Measurements from ENCODE around the gene SEPTIN8. TPM values are rescaled to one million over a fixed set of nuclear protein-coding genes. Genes with fewer than 3 reads are reported as not detected.
"Not testable (repeated sequence)": the region's sequence is repeated elsewhere in the genome, so short reads cannot be mapped to it uniquely, and the experiment has no call there.

Gene SEPTIN8
- total and polyA plus RNA-seq, 2 of the 8 experiments (the other 6 are each of a cell fraction or from before 2014, with no cell fraction given), result 21.2 to 33.0 TPM

- not testable (repeated sequence) for H3K18ac ChIP-seq (ENCODE audit: extremely low read depth, low read length); H2BK5ac ChIP-seq (ENCODE audit: low read depth, low read length); H3K27ac ChIP-seq (ENCODE audit: low read depth, low read length); H4K20me1 ChIP-seq (replicated peaks in 1 of 2; ENCODE audit: control insufficient read depth in 1 of 2, insufficient read depth in 2 of 2, low read length in 2 of 2); DNase-seq (ENCODE audit: low read depth in 1 of 2, low spot score in 2 of 2); H4K91ac ChIP-seq (replicated peaks; ENCODE audit: insufficient read length, low read length); H3K56ac ChIP-seq (replicated peaks; ENCODE audit: insufficient read length, low read depth, low read length); H3K27me3 ChIP-seq (replicated peaks in 1 of 4; ENCODE audit: control insufficient read depth in 3 of 4, extremely low read depth in 1 of 4, insufficient read depth in 3 of 4, low read length in 3 of 4); H3K79me1 ChIP-seq (ENCODE audit: low read depth, low read length); H2BK12ac ChIP-seq (ENCODE audit: low read depth, low read length); H3K4me3 ChIP-seq (ENCODE audit: extremely low read depth in 1 of 4, insufficient read depth in 2 of 4, low read depth in 3 of 4, low read length in 4 of 4); H3K4me1 ChIP-seq (replicated peaks in 1 of 4; ENCODE audit: control insufficient read depth in 3 of 4, insufficient read depth in 4 of 4, low read length in 3 of 4); H3K9me3 ChIP-seq (ENCODE audit: insufficient read depth in 2 of 2, low read depth in 1 of 2, low read length in 1 of 2); H4K8ac ChIP-seq (ENCODE audit: extremely low read depth, insufficient read depth, low read length); H2BK120ac ChIP-seq (replicated peaks; ENCODE audit: low read depth, low read length); FAIRE-seq; H3K23me2 ChIP-seq (ENCODE audit: low read depth, low read length); H3K79me2 ChIP-seq (ENCODE audit: control insufficient read depth in 1 of 2, insufficient read depth in 2 of 2, low read length in 2 of 2); H2AK5ac ChIP-seq (ENCODE audit: low read depth, low read length); H3K4ac ChIP-seq (replicated peaks; ENCODE audit: insufficient read length, low read depth, low read length); H4K5ac ChIP-seq (ENCODE audit: insufficient read length, low read depth, low read length); H3K23ac ChIP-seq (ENCODE audit: insufficient read length); H3K14ac ChIP-seq (ENCODE audit: insufficient read length); H3K36me3 ChIP-seq (ENCODE audit: control insufficient read depth in 2 of 4, insufficient read depth in 4 of 4, low read length in 3 of 4); H3K4me2 ChIP-seq (ENCODE audit: insufficient read depth in 1 of 2, low read depth in 2 of 2, low read length in 2 of 2); H3K9ac ChIP-seq (replicated peaks in 1 of 4; ENCODE audit: extremely low read depth in 1 of 4, low read depth in 3 of 4, low read length in 3 of 4)
- 85% methylated on average over 12 of the region's 12 CpGs; no CpG with 5 or more reads in 1 of the 2 experiments for WGBS, 2 experiments (ENCODE audit: extremely low coverage in 1 of 2, insufficient coverage in 1 of 2, insufficient read length in 1 of 2, insufficient replicate concordance in 2 of 2, low coverage in 1 of 2, low lambda C conversion rate in 2 of 2, missing lambda C conversion rate in 1 of 2)
- Histone ChIP-seq H2BK20ac (ENCODE audit: low read length) (0 out of 2 replicates have a peak overlapping the region, but pooled peaks have one; percentile 2), H2BK15ac (ENCODE audit: low read length) (peak overlapping the region; percentile 8; the same call in 1 of the 2 replicates), H2AFZ (ENCODE audit: low read length) (peak overlapping the region; percentile 93)
- POLR2A ChIA-PET (ENCODE audit: partially characterized antibody), result interaction anchor here (1.1 to 2.7 kb wide), 3 partner anchors 16 to 69 kb away, joined by 3 to 9 read pairs (median 5); partner anchors contain the start of gene KIF3A
- CTCF ChIA-PET (ENCODE audit: partially characterized antibody), result interaction anchor here (0.6 to 6.9 kb wide), 30 partner anchors 8 to 474 kb away, joined by 3 to 82 read pairs (median 4); partner anchors contain the start of genes CCNI2, GDF9 and UQCRQ
Observed at GRCh38 chr5:132806804-132807162, 29.7 kb upstream of the SEPTIN8 start.

- DNase-seq (ENCODE audit: low read depth in 1 of 2, low spot score in 2 of 2); H2AFZ ChIP-seq (ENCODE audit: low read length); H3K36me3 ChIP-seq (ENCODE audit: control insufficient read depth in 2 of 4, insufficient read depth in 4 of 4, low read length in 3 of 4); H3K18ac ChIP-seq (ENCODE audit: extremely low read depth, low read length); H3K14ac ChIP-seq (ENCODE audit: insufficient read length); H3K9ac ChIP-seq (replicated peaks in 1 of 4; ENCODE audit: extremely low read depth in 1 of 4, low read depth in 3 of 4, low read length in 3 of 4); FAIRE-seq; H3K79me2 ChIP-seq (ENCODE audit: control insufficient read depth in 1 of 2, insufficient read depth in 2 of 2, low read length in 2 of 2); H4K5ac ChIP-seq (ENCODE audit: insufficient read length, low read depth, low read length); POLR2A ChIA-PET (ENCODE audit: partially characterized antibody); H4K8ac ChIP-seq (ENCODE audit: extremely low read depth, insufficient read depth, low read length); H3K79me1 ChIP-seq (ENCODE audit: low read depth, low read length); H2BK20ac ChIP-seq (ENCODE audit: low read length); H3K23me2 ChIP-seq (ENCODE audit: low read depth, low read length); H2AK5ac ChIP-seq (ENCODE audit: low read depth, low read length); H3K27me3 ChIP-seq (replicated peaks in 1 of 4; ENCODE audit: control insufficient read depth in 3 of 4, extremely low read depth in 1 of 4, insufficient read depth in 3 of 4, low read length in 3 of 4); H3K4me2 ChIP-seq (ENCODE audit: insufficient read depth in 1 of 2, low read depth in 2 of 2, low read length in 2 of 2); H2BK12ac ChIP-seq (ENCODE audit: low read depth, low read length); H3K56ac ChIP-seq (replicated peaks; ENCODE audit: insufficient read length, low read depth, low read length); H3K27ac ChIP-seq (ENCODE audit: low read depth, low read length); H3K9me3 ChIP-seq (ENCODE audit: insufficient read depth in 2 of 2, low read depth in 1 of 2, low read length in 1 of 2); H2BK5ac ChIP-seq (ENCODE audit: low read depth, low read length); H3K4ac ChIP-seq (replicated peaks; ENCODE audit: insufficient read length, low read depth, low read length); H3K4me1 ChIP-seq (replicated peaks in 1 of 4; ENCODE audit: control insufficient read depth in 3 of 4, insufficient read depth in 4 of 4, low read length in 3 of 4); H4K91ac ChIP-seq (replicated peaks; ENCODE audit: insufficient read length, low read length); H2BK120ac ChIP-seq (replicated peaks; ENCODE audit: low read depth, low read length); H3K4me3 ChIP-seq (ENCODE audit: extremely low read depth in 1 of 4, insufficient read depth in 2 of 4, low read depth in 3 of 4, low read length in 4 of 4); H2BK15ac ChIP-seq (ENCODE audit: low read length); H3K23ac ChIP-seq (ENCODE audit: insufficient read length); H4K20me1 ChIP-seq (replicated peaks in 1 of 2; ENCODE audit: control insufficient read depth in 1 of 2, insufficient read depth in 2 of 2, low read length in 2 of 2): not testable (repeated sequence)
- WGBS, 2 experiments (ENCODE audit: extremely low coverage in 1 of 2, insufficient coverage in 1 of 2, insufficient read length in 1 of 2, insufficient replicate concordance in 2 of 2, low coverage in 1 of 2, low lambda C conversion rate in 2 of 2, missing lambda C conversion rate in 1 of 2), result 65% methylated on average over 6 of the region's 6 CpGs; no CpG with 5 or more reads in 1 of the 2 experiments
- CTCF ChIA-PET (ENCODE audit: partially characterized antibody), result interaction anchor here (3.1 to 6.9 kb wide), 2 partner anchors 14 to 20 kb away, joined by 29 to 82 read pairs; no protein-coding TSS in a partner anchor
Observed at GRCh38 chr5:132805872-132806271, 28.8 kb upstream of the SEPTIN8 start.

Measured in H1 (cell line).